Aorta (tissue), 5 donors: Measurements from ENCODE around the gene FTH1. TPM values are rescaled to one million over a fixed set of nuclear protein-coding genes. Genes with fewer than 3 reads are reported as not detected.
"Not testable (repeated sequence)": the region's sequence is repeated elsewhere in the genome, so short reads cannot be mapped to it uniquely, and the experiment has no call there.

Source experiments
- ATAC-seq: fragments of 200-7000 bp; cut with Tn5 transposase; one replicate; pipeline ENCODE4 v1.9.1; 2022; ENCODE audit warnings: moderate library complexity; ENCODE audit not compliant: low FRiP score
- DNase-seq, 2 donors: peaks; one replicate each; pipeline ENCODE4 v3.0.0-alpha.2; 2020
- H3K27ac ChIP-seq, 2 donors: one replicate each; pipeline ENCODE4 v1.5.1; 2013; ENCODE audit warnings: low read length in 2 of 2, mild to moderate bottlenecking in 2 of 2, moderate library complexity in 2 of 2, control low read depth in 1 of 2, inconsistent platforms in 1 of 2, low read depth in 1 of 2
- H3K27me3 ChIP-seq, 2 donors: one replicate each; pipeline ENCODE4 v1.6.1; 2013; ENCODE audit warnings: control low read depth in 1 of 2, low read length in 1 of 2, mild to moderate bottlenecking in 1 of 2, moderate library complexity in 1 of 2; ENCODE audit not compliant: insufficient read depth in 2 of 2, control insufficient read depth in 1 of 2
- H3K36me3 ChIP-seq, 2 donors: one replicate each; pipeline ENCODE4 v1.6.1; 2013; ENCODE audit warnings: control low read depth in 1 of 2, low read length in 1 of 2, mild to moderate bottlenecking in 1 of 2; ENCODE audit not compliant: insufficient read depth in 2 of 2, control insufficient read depth in 1 of 2
- H3K4me1 ChIP-seq, 2 donors: one replicate each; pipeline ENCODE4 v1.6.1; 2013; ENCODE audit warnings: low read length in 2 of 2, control low read depth in 1 of 2, mild to moderate bottlenecking in 1 of 2, moderate library complexity in 1 of 2; ENCODE audit not compliant: insufficient read depth in 2 of 2, control insufficient read depth in 1 of 2
- H3K4me3 ChIP-seq, 2 donors: one replicate each; pipeline ENCODE4 v1.5.1; 2013; ENCODE audit warnings: low read length in 2 of 2, control low read depth in 1 of 2, mild to moderate bottlenecking in 1 of 2
- H3K9me3 ChIP-seq: one replicate; pipeline ENCODE4 v1.6.1; 2013; ENCODE audit warnings: mild to moderate bottlenecking, low read length; ENCODE audit not compliant: control insufficient read depth
- WGBS, 2 donors: extraction: QIAGEN DNeasy Blood & Tissue Kit; methylation state at CpG; one replicate each; pipeline ENCODE4 v1.1.7; 2013; 5-methylcytosine and 5-hydroxymethylcytosine counted together
- intact Hi-C, 2 donors: fragments of 100-400 bp; cut with DNase I; formaldehyde crosslinking; loops; one replicate each; pipeline versions ENCODE4 v1.14.2 to v1.15.0; 2022
- polyA plus RNA-seq, 2 donors: library from polyadenylated mRNA; stranded (reverse); fragments of 200-250 nt; gene quantifications; one replicate each; pipeline ENCODE4 v1.2.3, GENCODE V29; 2013
- total RNA-seq, 2 donors: library from RNA; stranded (reverse); fragmentation: NEBNext Ultra II Directional; extraction: Animal tissue kit (Norgen Biotek cat#: 25700); gene quantifications; one replicate each; pipeline ENCODE4 v1.2.1, GENCODE V29; 2021
- donor health status: healthy with polysubstance abuse.
- donor health status: Bipolar disorder and iron deficiency.
- donor health status: DM: no; HTN: no; CAD: no.
- donor health status: DM: no; HTN: no; CAD: no.
- donor health status: DM: yes; HTN: yes; CAD: no.

FTH1 gene
- total and polyA plus RNA-seq, 4 donors, result 2,602 to 9,506 (median 3,930) TPM

- DNase-seq (peak; percentile 70 to 81), ATAC-seq (peak; percentile 58)
- intact Hi-C loops, result no loop called here
- Histone ChIP-seq H3K36me3 (no peaks in the 10 kb centered on the region), H3K9me3 (no peaks in the 10 kb centered on the region), H3K27me3 (no peaks in the 10 kb centered on the region), H3K4me1 (no peaks in the 10 kb centered on the region), H3K4me3 (no peak overlapping the region), H3K27ac (no peak overlapping the region)
- WGBS, 2 donors, result 6% methylated on average over 56 of the region's 56 CpGs
Measured at GRCh38 chr11:61955422-61956135, 11.9 kb downstream of the FTH1 start.

DNA sequence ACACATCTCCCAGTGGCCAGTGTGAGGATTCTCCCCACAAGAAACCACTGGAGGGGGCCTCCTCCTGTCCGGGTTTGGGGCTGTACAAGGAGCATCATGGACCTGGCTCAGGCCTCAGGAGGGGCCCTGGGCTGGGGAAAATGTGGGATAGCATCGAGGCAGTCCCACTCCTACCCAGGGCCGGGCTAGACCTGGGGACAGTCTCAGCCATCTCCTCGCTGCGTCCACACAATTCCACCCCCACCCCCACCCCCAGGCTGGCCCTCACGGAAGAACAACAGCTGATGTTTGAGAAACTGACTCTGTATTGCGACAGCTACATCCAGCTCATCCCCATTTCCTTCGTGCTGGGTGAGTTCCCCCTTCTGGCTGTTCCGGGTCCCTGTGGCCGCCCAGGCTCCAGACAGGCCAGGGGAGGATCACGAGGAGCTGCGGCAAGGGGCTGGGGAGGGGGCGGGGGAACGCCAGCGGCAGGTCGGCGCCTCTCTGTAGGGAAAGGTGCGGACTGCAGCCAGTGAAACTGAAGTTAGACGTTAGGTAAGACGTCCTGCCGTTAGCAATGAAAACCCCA lies 12.5 kb downstream of the FTH1 start:
- WGBS, 2 donors, result 15 to 16% methylated on average over 18 to 21 of the region's 21 CpGs
- H3K27me3 ChIP-seq, result no peaks in the 10 kb centered on the region
- peak; percentile 84 for ATAC-seq
- no peak overlapping the region for H3K4me3 ChIP-seq
- intact Hi-C loops, result no loop called here
- no peak overlapping the region for H3K27ac ChIP-seq
- peak; percentile 84 to 86 for DNase-seq
- H3K36me3 ChIP-seq, result no peaks in the 10 kb centered on the region
- no peaks in the 10 kb centered on the region for H3K4me1 ChIP-seq
- no peaks in the 10 kb centered on the region for H3K9me3 ChIP-seq

DNA sequence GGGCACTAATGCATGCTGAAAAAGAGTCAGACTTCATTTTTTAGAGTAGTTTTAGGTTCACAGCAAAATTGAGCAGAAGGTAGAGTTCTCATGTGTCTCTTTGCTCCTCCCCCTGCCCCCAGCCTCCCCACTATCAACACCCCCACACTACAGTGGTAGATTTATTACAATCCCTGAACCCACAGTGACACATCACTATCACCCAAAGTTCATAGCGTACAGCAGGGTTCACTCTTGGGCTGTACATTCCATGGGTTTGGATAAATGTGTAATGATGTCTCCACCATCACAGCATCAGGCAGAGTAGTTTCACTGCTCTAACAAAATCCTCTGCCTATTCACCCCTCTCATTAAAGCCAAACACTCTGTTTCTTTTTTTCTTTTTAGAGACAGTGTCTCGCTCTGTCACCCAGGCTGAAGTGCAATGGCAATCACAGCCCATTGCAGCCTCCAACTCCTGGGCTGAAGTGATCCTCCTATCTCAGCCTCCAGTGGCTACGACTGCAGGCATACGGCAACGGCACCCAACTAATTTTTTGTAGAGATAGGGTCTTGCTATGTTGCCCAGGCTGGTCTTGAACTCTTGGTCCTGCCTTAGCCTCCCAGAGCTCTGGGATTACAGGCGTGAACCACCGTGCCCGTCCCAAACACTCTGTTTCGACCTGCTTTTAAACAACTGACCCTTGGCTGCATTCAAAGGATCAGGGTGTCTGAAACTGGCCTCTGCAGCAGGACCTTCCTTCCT lies 13.2 kb downstream of the FTH1 start:
- H3K9me3 ChIP-seq, result no peaks in the 10 kb centered on the region
- intact Hi-C loops, result no loop called here
- ATAC-seq (no peak), DNase-seq (no peak)
- no peak overlapping the region for H3K4me3 ChIP-seq
- H3K36me3 ChIP-seq, result no peaks in the 10 kb centered on the region
- H3K27me3 ChIP-seq, result no peaks in the 10 kb centered on the region
- no peak overlapping the region for H3K27ac ChIP-seq
- 97 to 98% methylated on average over 9 of the region's 9 CpGs for WGBS, 2 donors
- H3K4me1 ChIP-seq, result no peaks in the 10 kb centered on the region

DNA sequence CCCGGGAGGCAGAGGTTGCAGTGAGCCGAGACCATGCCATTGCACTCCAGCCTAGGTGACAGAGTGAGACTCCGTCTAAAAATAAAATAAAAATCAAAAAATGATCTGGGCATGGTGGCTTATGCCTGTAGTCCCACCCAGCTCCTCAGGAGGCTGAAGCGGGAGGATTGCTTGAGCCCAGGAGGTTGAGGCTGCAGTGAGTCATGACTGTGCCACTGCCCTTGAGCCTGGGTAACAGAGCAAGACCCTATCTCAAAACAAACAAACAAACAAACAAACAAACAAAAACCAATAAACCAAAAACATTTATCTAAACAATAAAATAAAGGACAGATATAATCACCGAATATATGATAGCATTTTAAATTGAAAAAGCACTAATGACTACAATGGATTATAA lies 13.8 kb downstream of the FTH1 start:
- H3K4me1 ChIP-seq, H3K36me3 ChIP-seq, H3K4me3 ChIP-seq, intact Hi-C loops, H3K27me3 ChIP-seq, ATAC-seq, H3K9me3 ChIP-seq, DNase-seq, H3K27ac ChIP-seq: not testable (repeated sequence)
- 95 to 97% methylated on average over 5 of the region's 5 CpGs for WGBS, 2 donors

DNA sequence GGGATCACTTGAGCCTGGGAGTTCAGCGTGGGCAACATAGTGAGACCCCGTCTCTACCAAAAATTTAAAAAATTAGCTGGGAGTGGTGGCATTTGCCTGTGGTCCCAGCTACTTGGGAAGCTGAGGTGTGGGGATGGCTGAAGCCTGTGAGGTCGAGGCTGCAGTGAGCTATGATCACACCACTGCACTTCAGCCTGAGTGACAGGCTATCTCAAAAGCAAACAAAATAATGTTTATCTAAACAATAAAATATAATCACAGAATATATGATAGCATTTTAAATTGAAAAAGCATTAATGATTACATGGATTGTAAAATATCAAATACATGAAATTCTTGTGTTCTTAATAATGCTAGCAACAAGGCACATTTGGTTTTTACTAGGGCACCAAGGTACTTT lies 14.6 kb downstream of the FTH1 start:
- DNase-seq, result no peak
- Histone ChIP-seq H3K36me3 (no peaks in the 10 kb centered on the region), H3K4me1 (no peaks in the 10 kb centered on the region), H3K9me3 (no peaks in the 10 kb centered on the region), H3K27me3 (no peaks in the 10 kb centered on the region), H3K4me3 (no peak overlapping the region), H3K27ac (no peak overlapping the region)
- no peak for ATAC-seq
- WGBS, 2 donors, result 93 to 97% methylated on average over 3 of the region's 3 CpGs
- intact Hi-C loops, result no loop called here

DNA sequence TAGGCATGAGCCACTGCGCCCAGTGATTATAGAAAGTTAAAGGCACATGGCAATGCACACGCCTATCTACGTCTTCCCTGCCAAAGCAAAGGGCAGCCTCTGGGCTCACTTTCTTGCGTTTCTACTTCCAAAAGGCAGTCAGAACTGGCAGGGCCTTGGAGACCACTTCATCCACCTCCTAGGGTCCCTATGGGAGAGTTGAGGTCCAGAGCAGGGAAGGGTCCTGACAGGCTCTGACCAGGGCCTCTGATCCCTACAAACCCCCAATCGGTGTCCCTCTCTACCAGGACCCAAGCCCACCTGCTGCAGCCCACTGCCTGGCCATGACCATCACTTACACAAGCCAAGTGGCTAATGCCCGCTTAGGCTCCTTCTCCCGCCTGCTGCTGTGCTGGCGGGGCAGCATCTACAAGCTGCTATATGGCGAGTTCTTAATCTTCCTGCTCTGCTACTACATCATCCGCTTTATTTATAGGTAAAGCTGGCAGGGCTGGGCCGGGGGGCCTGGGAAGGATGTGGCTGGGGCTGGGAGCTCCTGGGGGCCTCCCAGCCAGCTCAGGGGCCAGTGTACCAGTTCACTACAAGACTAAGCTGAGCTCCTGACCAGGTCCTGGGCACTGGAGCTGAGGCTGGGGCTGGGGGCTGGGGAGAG lies 15.8 kb downstream of the FTH1 start:
- intact Hi-C loops, result no loop called here
- no peak overlapping the region for H3K4me3 ChIP-seq
- DNase-seq, result no peak
- ATAC-seq, result no peak
- H3K4me1 ChIP-seq, result no peaks in the 10 kb centered on the region
- WGBS, 2 donors, result 90 to 92% methylated on average over 11 of the region's 11 CpGs
- no peaks in the 10 kb centered on the region for H3K27me3 ChIP-seq
- no peaks in the 10 kb centered on the region for H3K9me3 ChIP-seq
- no peaks in the 10 kb centered on the region for H3K36me3 ChIP-seq
- no peak overlapping the region for H3K27ac ChIP-seq

DNA sequence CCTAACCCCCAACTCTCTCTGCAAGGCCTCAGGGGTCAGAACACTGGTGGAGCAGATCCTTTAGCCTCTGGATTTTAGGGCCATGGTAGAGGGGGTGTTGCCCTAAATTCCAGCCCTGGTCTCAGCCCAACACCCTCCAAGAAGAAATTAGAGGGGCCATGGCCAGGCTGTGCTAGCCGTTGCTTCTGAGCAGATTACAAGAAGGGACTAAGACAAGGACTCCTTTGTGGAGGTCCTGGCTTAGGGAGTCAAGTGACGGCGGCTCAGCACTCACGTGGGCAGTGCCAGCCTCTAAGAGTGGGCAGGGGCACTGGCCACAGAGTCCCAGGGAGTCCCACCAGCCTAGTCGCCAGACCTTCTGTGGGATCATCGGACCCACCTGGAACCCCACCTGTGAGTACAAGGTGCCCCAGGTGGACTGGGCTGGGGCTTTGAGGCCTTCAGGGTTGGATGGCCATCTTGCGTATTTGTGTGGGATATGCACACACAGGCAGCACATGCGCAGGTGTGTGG lies 17.3 kb downstream of the FTH1 start, which contains the start of gene BEST1:
TSS of gene BEST1 (plus strand) at position 317 of the 513 bp plus-strand sequence. CDS start 1,456 bp downstream, outside the sequence.
- Histone ChIP-seq H3K4me1 (no peaks in the 10 kb centered on the region), H3K27me3 (no peaks in the 10 kb centered on the region), H3K36me3 (no peaks in the 10 kb centered on the region), H3K27ac (no peak within 1 kb of the TSS), H3K9me3 (no peaks in the 10 kb centered on the region), H3K4me3 (no peak within 1 kb of the TSS)
- WGBS, 2 donors, result 87 to 88% methylated on average over 8 of the region's 8 CpGs
- ATAC-seq (no peak), DNase-seq (no peak)
- intact Hi-C loops, result no loop called here

DNA sequence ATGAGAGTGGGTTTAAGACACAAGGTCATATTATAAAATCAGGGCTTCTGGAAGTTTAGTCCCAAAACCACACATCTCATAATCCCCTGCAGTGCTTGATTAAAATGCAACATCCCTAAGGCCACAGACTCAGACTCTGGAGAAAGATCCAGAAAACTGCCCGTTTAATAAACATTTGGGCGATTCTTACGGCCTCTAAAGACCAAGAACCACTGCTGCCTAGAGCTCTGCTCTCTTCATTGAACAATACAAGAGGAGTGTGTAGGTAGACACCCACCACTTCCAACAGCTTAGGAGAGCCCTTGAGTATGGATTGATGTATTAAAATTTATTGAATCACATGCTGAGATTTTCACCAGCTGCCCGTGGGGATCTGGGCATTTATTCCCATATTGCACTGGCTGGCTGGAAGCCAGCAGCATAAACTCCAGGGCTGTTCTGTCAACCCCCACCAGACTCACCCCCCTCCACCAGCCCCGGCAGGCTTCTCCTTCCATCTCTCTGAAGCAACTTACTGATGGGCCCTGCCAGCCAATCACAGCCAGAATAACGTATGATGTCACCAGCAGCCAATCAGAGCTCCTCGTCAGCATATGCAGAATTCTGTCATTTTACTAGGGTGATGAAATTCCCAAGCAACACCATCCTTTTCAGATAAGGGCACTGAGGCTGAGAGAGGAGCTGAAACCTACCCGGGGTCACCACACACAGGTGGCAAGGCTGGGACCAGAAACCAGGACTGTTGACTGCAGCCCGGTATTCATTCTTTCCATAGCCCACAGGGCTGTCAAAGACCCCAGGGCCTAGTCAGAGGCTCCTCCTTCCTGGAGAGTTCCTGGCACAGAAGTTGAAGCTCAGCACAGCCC lies 18.0 kb downstream of the FTH1 start:
- ATAC-seq (peak; percentile 75), DNase-seq (peak; percentile 87 to 90)
- intact Hi-C loops, result loop anchor here (5.0 to 10.0 kb wide), 3 partner anchors 133 to 155 kb away; partner anchors contain the start of genes FEN1 (in 1 of the 2) and TMEM258 (in 1 of the 2)
- Histone ChIP-seq H3K9me3 (no peaks in the 10 kb centered on the region), H3K36me3 (no peaks in the 10 kb centered on the region), H3K4me1 (no peaks in the 10 kb centered on the region), H3K4me3 (no peak overlapping the region), H3K27ac (no peak overlapping the region), H3K27me3 (no peaks in the 10 kb centered on the region)
- WGBS, 2 donors, result 14 to 16% methylated on average over 9 of the region's 9 CpGs
